ENCODE data around the gene DFFA. TPM values are rescaled to one million over a fixed set of nuclear protein-coding genes. Genes with fewer than 3 reads are reported as not detected.
A peak's percentile ranks its signal among the peaks of the same experiment; 100 is the strongest.

DFFA gene
- total RNA-seq, 1 donor from 2014 or later = 58.5 TPM

- no peak overlapping the region for H3K27ac ChIP-seq
- H3K36me3 ChIP-seq = peaks cover 25% of the 10 kb centered on the region
- H3K9ac ChIP-seq = no peak overlapping the region
- H3K9me3 ChIP-seq (ENCODE audit: low read depth) = no peaks in the 10 kb centered on the region
- Mint-ChIP-seq H3K9me3 (no peaks in the 10 kb centered on the region), H3K36me3 (peaks cover 67% of the 10 kb centered on the region), H3K4me1 (no peaks in the 10 kb centered on the region), H3K4me3 (no peak overlapping the region), H3K27me3 (ENCODE audit: insufficient read depth, low read depth) (peaks cover 10% of the 10 kb centered on the region), H3K27ac (no peak overlapping the region)
- TF ChIP-seq EZH2phosphoT487 (IDR thresholded peaks at IDR 0.05) (no peak), EZH2 (IDR thresholded peaks at IDR 0.05) (no peak)
- TF ChIP-seq, protein P1, sequence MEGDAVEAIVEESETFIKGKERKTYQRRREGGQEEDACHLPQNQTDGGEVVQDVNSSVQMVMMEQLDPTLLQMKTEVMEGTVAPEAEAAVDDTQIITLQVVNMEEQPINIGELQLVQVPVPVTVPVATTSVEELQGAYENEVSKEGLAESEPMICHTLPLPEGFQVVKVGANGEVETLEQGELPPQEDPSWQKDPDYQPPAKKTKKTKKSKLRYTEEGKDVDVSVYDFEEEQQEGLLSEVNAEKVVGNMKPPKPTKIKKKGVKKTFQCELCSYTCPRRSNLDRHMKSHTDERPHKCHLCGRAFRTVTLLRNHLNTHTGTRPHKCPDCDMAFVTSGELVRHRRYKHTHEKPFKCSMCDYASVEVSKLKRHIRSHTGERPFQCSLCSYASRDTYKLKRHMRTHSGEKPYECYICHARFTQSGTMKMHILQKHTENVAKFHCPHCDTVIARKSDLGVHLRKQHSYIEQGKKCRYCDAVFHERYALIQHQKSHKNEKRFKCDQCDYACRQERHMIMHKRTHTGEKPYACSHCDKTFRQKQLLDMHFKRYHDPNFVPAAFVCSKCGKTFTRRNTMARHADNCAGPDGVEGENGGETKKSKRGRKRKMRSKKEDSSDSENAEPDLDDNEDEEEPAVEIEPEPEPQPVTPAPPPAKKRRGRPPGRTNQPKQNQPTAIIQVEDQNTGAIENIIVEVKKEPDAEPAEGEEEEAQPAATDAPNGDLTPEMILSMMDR (IDR thresholded peaks at IDR 0.05) = no peak
- no peak overlapping the region for H3K4me2 ChIP-seq
- no peak overlapping the region for H3K4me3 ChIP-seq
- H3K79me2 ChIP-seq (ENCODE audit: low read depth) = no peaks in the 10 kb centered on the region
- peaks cover 5% of the 10 kb centered on the region for H3F3A ChIP-seq (ENCODE audit: low read depth)
- no peak overlapping the region for H2AFZ ChIP-seq (replicated peaks)
- no peaks in the 10 kb centered on the region for H3K4me1 ChIP-seq
- H4K20me1 ChIP-seq (ENCODE audit: low read depth) = peaks cover 17% of the 10 kb centered on the region
- no peaks in the 10 kb centered on the region for H3K27me3 ChIP-seq
- no peak for DNase-seq (ENCODE audit: low spot score)
Observed at GRCh38 chr1:10415211-10415930, 57.0 kb downstream of the DFFA start.

DNA sequence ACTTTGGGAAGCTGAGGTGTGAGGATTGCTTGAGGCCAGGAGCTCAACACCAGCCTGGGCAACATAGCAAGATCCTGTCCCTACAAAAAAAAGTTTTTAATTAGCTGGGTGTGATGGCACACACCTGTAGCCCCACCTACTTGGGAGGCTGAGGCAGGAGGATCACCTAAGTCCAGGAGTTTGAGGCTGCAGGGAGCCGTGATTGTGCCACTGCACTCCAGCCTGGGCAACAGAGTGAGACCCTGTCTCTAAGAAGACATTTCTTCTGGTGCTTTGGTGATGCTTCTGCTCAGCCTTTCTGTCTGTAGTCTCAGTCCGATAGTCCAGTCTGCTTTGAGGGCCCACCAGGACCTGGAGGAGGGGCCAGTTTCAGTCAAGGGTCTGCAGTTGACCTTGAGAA lies 65.1 kb downstream of the DFFA start:
- no peaks in the 10 kb centered on the region for H3K9me3 Mint-ChIP-seq
- peaks cover 5% of the 10 kb centered on the region for H3K27me3 Mint-ChIP-seq (ENCODE audit: insufficient read depth, low read depth)
- TF ChIP-seq EZH2 (IDR thresholded peaks at IDR 0.05) = no peak
- TF ChIP-seq, protein P1 (IDR thresholded peaks at IDR 0.05) = no peak
- TF ChIP-seq EZH2phosphoT487 (IDR thresholded peaks at IDR 0.05) = no peak
- Histone ChIP-seq H3K79me2 (ENCODE audit: low read depth) (peaks cover 10% of the 10 kb centered on the region), H3K9me3 (ENCODE audit: low read depth) (no peaks in the 10 kb centered on the region), H2AFZ (replicated peaks) (no peak overlapping the region), H3K27me3 (no peaks in the 10 kb centered on the region), H3F3A (ENCODE audit: low read depth) (peaks cover 8% of the 10 kb centered on the region), H3K27ac (no peak overlapping the region), H3K4me1 (no peaks in the 10 kb centered on the region), H3K9ac (no peak overlapping the region), H3K4me2 (no peak overlapping the region), H3K36me3 (peaks cover 17% of the 10 kb centered on the region), H4K20me1 (ENCODE audit: low read depth) (peaks cover 3% of the 10 kb centered on the region), H3K4me3 (no peak overlapping the region)
- DNase-seq (ENCODE audit: low spot score) = no peak
- peak overlapping the region; percentile 37 for H3K27ac Mint-ChIP-seq
- peaks cover 50% of the 10 kb centered on the region for H3K36me3 Mint-ChIP-seq
- no peak overlapping the region for H3K4me3 Mint-ChIP-seq
- peaks cover under 1% of the 10 kb centered on the region for H3K4me1 Mint-ChIP-seq

Other genes with a start within 250 kb of the DFFA start
- 207 and 265 TPM in 2 replicates for gene PGD, start 73.5 kb downstream of the DFFA start, total RNA-seq (ENCODE audit: low replicate concordance)
- 16.2 and 17.6 TPM in 2 replicates for gene CENPS, start 42.1 kb downstream of the DFFA start, total RNA-seq (ENCODE audit: low replicate concordance)
- gene CORT, start 22.5 kb downstream of the DFFA start, total RNA-seq (ENCODE audit: low replicate concordance) = 1.3 TPM in 1 of 2 replicates, not detected in the other
- 9.3 and 21.3 TPM in 2 replicates for gene PEX14, start 2.4 kb upstream of the DFFA start, total RNA-seq (ENCODE audit: low replicate concordance)

All from neural progenitor cell (in vitro differentiated cells).